ENCODE data around the gene PRDX6. TPM values are rescaled to one million over a fixed set of nuclear protein-coding genes. Genes with fewer than 3 reads are reported as not detected.

PRDX6 gene
- total and polyA plus RNA-seq, 2 donors (not counting 3 experiments of a cell fraction or from before 2014, with no cell fraction given): 145 to 288 TPM

- dilution Hi-C loops (cut with MboI; ENCODE audit: extremely low pct_ligation_motif_present, low sequenced_read_pairs) (no loop called here), intact Hi-C loops (cut with micrococcal nuclease) (no loop called here)
- Histone ChIP-seq H3K4me3 (replicated peaks in 1 of 3; ENCODE audit: insufficient read depth in 1 of 3, low read depth in 1 of 3, low read length in 3 of 3) (no peak overlapping the region), H3K36me3 (ENCODE audit: control insufficient read depth in 2 of 2, extremely low read depth in 1 of 2, insufficient read depth in 2 of 2, low read length in 2 of 2) (no peaks in the 10 kb centered on the region), H3K4me2 (ENCODE audit: insufficient read depth, low read length) (no peak overlapping the region), H3K9me3 (replicated peaks; ENCODE audit: control insufficient read depth, insufficient read depth, low read length) (no peaks in the 10 kb centered on the region), H3K9me1 (replicated peaks; ENCODE audit: control insufficient read depth, extremely low read depth, insufficient read depth, low read length) (no peaks in the 10 kb centered on the region), H3K4me1 (ENCODE audit: control insufficient read depth, extremely low read depth, insufficient read depth, low read length) (no peaks in the 10 kb centered on the region), H3K79me2 (ENCODE audit: control insufficient read depth, insufficient read depth, low read length) (no peaks in the 10 kb centered on the region), H3K27me3 (ENCODE audit: control insufficient read depth in 2 of 2, insufficient read depth in 2 of 2, low read length in 2 of 2) (no peaks in the 10 kb centered on the region), H3K27ac (ENCODE audit: insufficient read depth, low read depth, low read length) (no peak overlapping the region), H3K9ac (replicated peaks; ENCODE audit: extremely low read depth, insufficient read depth, low read length) (no peak overlapping the region), H4K20me1 (replicated peaks; ENCODE audit: control insufficient read depth, extremely low read depth, insufficient read depth, low read length) (no peaks in the 10 kb centered on the region), H2AFZ (ENCODE audit: low read depth, low read length) (no peak overlapping the region)
- no TSS peak for BruUV-seq (replicated peaks)
- DNase-seq (ENCODE audit: low read depth, low spot score) (no peak), FAIRE-seq (no peak)
- ChIA-PET POLR2A (no interaction called here), CTCF (no interaction called here)
- no peak for TF ChIP-seq EZH2 (IDR thresholded peaks at IDR 0.05; ENCODE audit: borderline replicate concordance, low read depth, low read length, severe bottlenecking)
- TF ChIP-seq MAX (IDR thresholded peaks at IDR 0.05; ENCODE audit: insufficient read depth, insufficient read length): no peak
- TF ChIP-seq FOS (IDR thresholded peaks at IDR 0.05; ENCODE audit: borderline replicate concordance, insufficient read depth, low read length): no peak
- no peak for TF ChIP-seq POLR2AphosphoS5 (IDR thresholded peaks at IDR 0.05; ENCODE audit: insufficient read depth, low read depth, low read length)
Observed at GRCh38 chr1:173447224-173447623, 29.9 kb upstream of the PRDX6 start.

- no peak overlapping the region for H2AFZ ChIP-seq (ENCODE audit: low read depth, low read length)
- no peaks in the 10 kb centered on the region for H3K36me3 ChIP-seq (ENCODE audit: control insufficient read depth in 2 of 2, extremely low read depth in 1 of 2, insufficient read depth in 2 of 2, low read length in 2 of 2)
- no peaks in the 10 kb centered on the region for H3K9me1 ChIP-seq (replicated peaks; ENCODE audit: control insufficient read depth, extremely low read depth, insufficient read depth, low read length)
- intact Hi-C loops (cut with micrococcal nuclease): no loop called here
- DNase-seq (ENCODE audit: low read depth, low spot score) (no peak), FAIRE-seq (no peak)
- H3K27me3 ChIP-seq (ENCODE audit: control insufficient read depth in 2 of 2, insufficient read depth in 2 of 2, low read length in 2 of 2): no peaks in the 10 kb centered on the region
- H3K79me2 ChIP-seq (ENCODE audit: control insufficient read depth, insufficient read depth, low read length): no peaks in the 10 kb centered on the region
- BruUV-seq (replicated peaks): no TSS peak
- H3K4me3 ChIP-seq (replicated peaks in 1 of 3; ENCODE audit: insufficient read depth in 1 of 3, low read depth in 1 of 3, low read length in 3 of 3): no peak overlapping the region
- H3K9me3 ChIP-seq (replicated peaks; ENCODE audit: control insufficient read depth, insufficient read depth, low read length): no peaks in the 10 kb centered on the region
- ChIA-PET POLR2A (no interaction called here), CTCF (no interaction called here)
- no peak for TF ChIP-seq POLR2A (IDR thresholded peaks at IDR 0.05; ENCODE audit: low read depth, low read length)
- TF ChIP-seq JUN (IDR thresholded peaks at IDR 0.05; ENCODE audit: borderline replicate concordance, insufficient read depth, insufficient read length, low read depth): no peak
- TF ChIP-seq CTCF (IDR thresholded peaks at IDR 0.05; ENCODE audit: extremely low read depth in 1 of 2, insufficient read depth in 1 of 2, low read depth in 1 of 2, low read length in 2 of 2): no peak
- no peak for TF ChIP-seq EZH2 (IDR thresholded peaks at IDR 0.05; ENCODE audit: borderline replicate concordance, low read depth, low read length, severe bottlenecking)
- no peak for TF ChIP-seq POLR2AphosphoS5 (IDR thresholded peaks at IDR 0.05; ENCODE audit: insufficient read depth, low read depth, low read length)
- no peak for TF ChIP-seq MAX (IDR thresholded peaks at IDR 0.05; ENCODE audit: insufficient read depth, insufficient read length)
- TF ChIP-seq MYC (IDR thresholded peaks at IDR 0.05; ENCODE audit: low read depth, low read length): no peak
- no peak for TF ChIP-seq FOS (IDR thresholded peaks at IDR 0.05; ENCODE audit: borderline replicate concordance, insufficient read depth, low read length)
- TF ChIP-seq GATA2 (IDR thresholded peaks at IDR 0.05; ENCODE audit: insufficient read depth, insufficient read length, low read depth, low read length): no peak
- H3K4me2 ChIP-seq (ENCODE audit: insufficient read depth, low read length): no peak overlapping the region
- H3K27ac ChIP-seq (ENCODE audit: insufficient read depth, low read depth, low read length): no peak overlapping the region
- no peaks in the 10 kb centered on the region for H3K4me1 ChIP-seq (ENCODE audit: control insufficient read depth, extremely low read depth, insufficient read depth, low read length)
- dilution Hi-C loops (cut with MboI; ENCODE audit: extremely low pct_ligation_motif_present, low sequenced_read_pairs): no loop called here
- no peak overlapping the region for H3K9ac ChIP-seq (replicated peaks; ENCODE audit: extremely low read depth, insufficient read depth, low read length)
- no peaks in the 10 kb centered on the region for H4K20me1 ChIP-seq (replicated peaks; ENCODE audit: control insufficient read depth, extremely low read depth, insufficient read depth, low read length)
Observed at GRCh38 chr1:173448945-173449344, 28.2 kb upstream of the PRDX6 start.
